Chondrocyte (in vitro differentiated cells): Measurements from ENCODE around the gene ABCB9. TPM values are rescaled to one million over a fixed set of nuclear protein-coding genes. Genes with fewer than 3 reads are reported as not detected.
"Not testable (repeated sequence)": the region's sequence is repeated elsewhere in the genome, so short reads cannot be mapped to it uniquely, and the experiment has no call there.

Source experiments
- DNase-seq: peaks from one replicate; pipeline ENCODE4 v3.0.0; 2021; ENCODE audit warnings: mixed read lengths, low spot score
- H3K27ac Mint-ChIP-seq: one replicate; pipeline ENCODE4 v1.8.0; 2021; ENCODE audit warnings: mild to moderate bottlenecking, moderate library complexity, mixed read lengths; ENCODE audit not compliant: unreplicated experiment
- H3K27me3 Mint-ChIP-seq: 2 replicates; pipeline ENCODE4 v1.8.0; 2021; ENCODE audit warnings: low read depth, mixed read lengths
- H3K36me3 Mint-ChIP-seq: 2 replicates; pipeline ENCODE4 v1.8.0; 2021; ENCODE audit warnings: low read depth, mixed read lengths
- H3K4me1 Mint-ChIP-seq: 2 replicates; pipeline ENCODE4 v1.8.0; 2021; ENCODE audit warnings: low read depth, mild to moderate bottlenecking, mixed read lengths
- H3K4me3 Mint-ChIP-seq: one replicate; pipeline ENCODE4 v1.8.0; 2021; ENCODE audit warnings: mild to moderate bottlenecking, moderate library complexity, mixed read lengths; ENCODE audit not compliant: unreplicated experiment
- H3K9me3 Mint-ChIP-seq: 2 replicates; pipeline ENCODE4 v1.8.0; 2021; ENCODE audit warnings: low read depth, mixed read lengths
- CTCF ChIP-seq: fragments of 200-600 bp; sonication (generic); IDR thresholded peaks from 2 replicates; pipeline ENCODE4 v1.5.0; 2021; ENCODE audit warnings: antibody characterized with exemption, mild to moderate bottlenecking, moderate library complexity
- total RNA-seq: library from RNA; stranded (reverse); gene quantifications from 3 replicates; pipeline ENCODE4 v1.2.1, GENCODE V29; 2021

ABCB9 gene
- total RNA-seq, 1 donor from 2014 or later = 14.2 TPM

GRCh38 chr12:122920687-122921086 lies 45.6 kb downstream of the ABCB9 start:
- Mint-ChIP-seq H3K36me3 (peaks cover 3% of the 10 kb centered on the region), H3K4me1 (peaks cover 35% of the 10 kb centered on the region), H3K9me3 (no peaks in the 10 kb centered on the region), H3K27ac (no peak overlapping the region), H3K27me3 (no peaks in the 10 kb centered on the region), H3K4me3 (no peak overlapping the region)
- TF ChIP-seq CTCF = no peak
- DNase-seq = no peak

GRCh38 chr12:122918827-122919226 lies 47.4 kb downstream of the ABCB9 start:
- peak overlapping the region; percentile 88 for H3K27ac Mint-ChIP-seq
- H3K4me3 Mint-ChIP-seq = no peak overlapping the region
- H3K4me1 Mint-ChIP-seq = peaks cover 35% of the 10 kb centered on the region
- H3K27me3 Mint-ChIP-seq = no peaks in the 10 kb centered on the region
- no peaks in the 10 kb centered on the region for H3K9me3 Mint-ChIP-seq
- TF ChIP-seq CTCF = no peak
- H3K36me3 Mint-ChIP-seq = no peaks in the 10 kb centered on the region
- no peak for DNase-seq

- no peak for DNase-seq
- TF ChIP-seq CTCF = no peak
- H3K4me3 Mint-ChIP-seq = no peak overlapping the region
Measured at GRCh38 chr12:122917507-122918121, 48.6 kb downstream of the ABCB9 start.

DNA sequence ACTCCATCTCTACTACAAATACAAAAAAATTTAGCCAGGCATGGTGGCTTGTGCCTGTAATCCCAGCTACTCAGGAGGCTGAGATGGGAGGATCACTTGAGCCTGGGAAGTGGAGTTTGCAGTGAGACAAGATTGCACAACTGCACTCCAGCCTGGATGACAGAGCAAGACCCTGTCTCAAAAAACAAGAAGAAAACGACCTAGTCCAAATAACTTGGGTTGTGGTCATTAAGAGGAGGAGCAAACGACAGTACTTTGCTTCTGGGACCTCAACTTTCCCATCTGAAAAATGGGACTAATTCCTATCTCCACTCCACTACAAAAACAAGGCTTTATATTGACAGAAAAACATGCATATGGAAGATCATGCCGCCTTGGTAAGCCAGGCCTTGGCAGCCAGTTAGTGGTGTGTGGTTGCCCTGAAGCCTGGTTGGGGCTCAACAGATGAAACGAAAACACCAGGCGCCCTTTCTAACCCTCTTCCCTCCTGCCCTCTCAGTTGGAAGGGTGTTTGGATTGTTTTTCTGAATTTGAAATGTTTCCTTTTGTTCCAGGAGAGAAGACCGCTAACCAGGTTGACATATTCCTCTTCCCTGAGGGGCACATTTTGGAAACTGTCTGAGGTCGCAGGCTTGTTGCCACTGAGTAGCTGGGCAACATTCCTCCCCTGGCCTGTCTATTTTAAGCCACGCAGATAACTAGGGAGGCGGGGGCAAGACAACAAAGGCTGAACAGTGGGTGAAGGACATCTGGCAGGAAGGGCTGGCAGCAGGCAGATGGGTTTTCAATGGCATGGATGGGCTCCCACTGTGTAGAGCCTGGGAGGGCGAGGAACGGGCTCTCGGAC lies 56.6 kb downstream of the ABCB9 start:
- H3K27ac Mint-ChIP-seq = no peak overlapping the region
- peak; percentile 32 for DNase-seq
- no peaks in the 10 kb centered on the region for H3K27me3 Mint-ChIP-seq
- no peaks in the 10 kb centered on the region for H3K9me3 Mint-ChIP-seq
- no peak for TF ChIP-seq CTCF
- H3K4me3 Mint-ChIP-seq = no peak overlapping the region
- no peaks in the 10 kb centered on the region for H3K36me3 Mint-ChIP-seq
- H3K4me1 Mint-ChIP-seq = peaks cover 10% of the 10 kb centered on the region

More at GRCh38 chr12:122917507-122918121, 48.6 kb downstream of the ABCB9 start:
- Mint-ChIP-seq H3K27ac (peak overlapping the region; percentile 88), H3K36me3 (no peaks in the 10 kb centered on the region), H3K9me3 (no peaks in the 10 kb centered on the region), H3K4me1 (peaks cover 35% of the 10 kb centered on the region), H3K27me3 (no peaks in the 10 kb centered on the region)

GRCh38 chr12:122908915-122909314 lies 57.3 kb downstream of the ABCB9 start:
- no peak for TF ChIP-seq CTCF
- Mint-ChIP-seq H3K27me3 (no peaks in the 10 kb centered on the region), H3K4me3 (no peak overlapping the region), H3K9me3 (no peaks in the 10 kb centered on the region), H3K4me1 (peaks cover 10% of the 10 kb centered on the region), H3K36me3 (no peaks in the 10 kb centered on the region), H3K27ac (no peak overlapping the region)
- DNase-seq = peak; percentile 10

- not testable (repeated sequence) for H3K4me1 Mint-ChIP-seq, H3K27me3 Mint-ChIP-seq, H3K4me3 Mint-ChIP-seq, DNase-seq, H3K9me3 Mint-ChIP-seq, H3K27ac Mint-ChIP-seq, H3K36me3 Mint-ChIP-seq
Measured at GRCh38 chr12:122905258-122905657, 61.0 kb downstream of the ABCB9 start.
